GM20000 (cell line): ENCODE results near the gene LYPD6B.

Source experiments
- DNase-seq: peaks from one replicate; pipeline ENCODE4 v3.0.0; 2012; ENCODE audit warnings: low spot score
- TF ChIP-seq, protein P1 (sequence below): IDR thresholded peaks from 2 replicates; pipeline ENCODE4 v1.5.1; 2012; ENCODE audit warnings: mild to moderate bottlenecking, control low read depth; ENCODE audit errors: extremely low read depth, missing control alignments

Gene LYPD6B

DNA sequence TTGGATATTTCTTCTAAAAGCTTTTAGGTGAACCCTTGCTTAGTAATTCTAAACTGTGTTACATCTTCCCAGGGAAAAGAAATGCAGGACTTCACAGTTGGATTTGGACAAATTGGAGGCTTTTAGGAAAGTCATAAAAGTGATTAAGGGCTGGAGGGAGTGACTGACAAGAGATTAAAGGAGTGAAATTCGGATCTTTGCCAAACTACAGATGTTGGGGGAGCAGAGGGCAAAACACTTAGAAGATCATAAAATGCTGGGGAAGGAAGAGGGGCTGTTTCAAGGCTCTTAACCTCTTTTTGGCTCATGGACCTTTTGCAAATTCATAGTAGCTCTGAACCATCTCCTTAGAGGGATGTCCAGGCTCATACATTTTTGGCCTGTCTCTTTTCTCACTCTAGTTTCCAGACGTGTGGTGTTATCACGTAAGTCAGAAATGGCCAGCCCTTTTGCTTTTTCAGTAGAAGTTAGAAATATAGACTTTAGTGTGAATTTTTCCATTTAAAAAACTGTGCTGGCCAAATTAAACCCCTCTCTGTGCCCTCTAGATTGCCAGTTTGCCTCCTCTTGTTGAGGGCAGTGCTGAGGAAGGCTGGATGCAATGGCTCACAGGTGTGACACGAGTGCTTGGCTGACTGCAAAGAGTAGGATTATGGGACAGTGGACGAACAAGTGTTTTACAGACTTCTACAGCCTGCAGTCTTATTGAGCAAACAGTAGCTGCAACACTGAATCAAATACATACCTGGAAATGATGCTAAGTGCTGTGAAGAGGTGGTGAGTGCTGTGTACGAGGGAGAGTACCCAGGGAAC is 109.9 kb downstream of the LYPD6B start:
- TF ChIP-seq, protein P1, sequence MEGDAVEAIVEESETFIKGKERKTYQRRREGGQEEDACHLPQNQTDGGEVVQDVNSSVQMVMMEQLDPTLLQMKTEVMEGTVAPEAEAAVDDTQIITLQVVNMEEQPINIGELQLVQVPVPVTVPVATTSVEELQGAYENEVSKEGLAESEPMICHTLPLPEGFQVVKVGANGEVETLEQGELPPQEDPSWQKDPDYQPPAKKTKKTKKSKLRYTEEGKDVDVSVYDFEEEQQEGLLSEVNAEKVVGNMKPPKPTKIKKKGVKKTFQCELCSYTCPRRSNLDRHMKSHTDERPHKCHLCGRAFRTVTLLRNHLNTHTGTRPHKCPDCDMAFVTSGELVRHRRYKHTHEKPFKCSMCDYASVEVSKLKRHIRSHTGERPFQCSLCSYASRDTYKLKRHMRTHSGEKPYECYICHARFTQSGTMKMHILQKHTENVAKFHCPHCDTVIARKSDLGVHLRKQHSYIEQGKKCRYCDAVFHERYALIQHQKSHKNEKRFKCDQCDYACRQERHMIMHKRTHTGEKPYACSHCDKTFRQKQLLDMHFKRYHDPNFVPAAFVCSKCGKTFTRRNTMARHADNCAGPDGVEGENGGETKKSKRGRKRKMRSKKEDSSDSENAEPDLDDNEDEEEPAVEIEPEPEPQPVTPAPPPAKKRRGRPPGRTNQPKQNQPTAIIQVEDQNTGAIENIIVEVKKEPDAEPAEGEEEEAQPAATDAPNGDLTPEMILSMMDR: no peak
- DNase-seq: no peak

DNA sequence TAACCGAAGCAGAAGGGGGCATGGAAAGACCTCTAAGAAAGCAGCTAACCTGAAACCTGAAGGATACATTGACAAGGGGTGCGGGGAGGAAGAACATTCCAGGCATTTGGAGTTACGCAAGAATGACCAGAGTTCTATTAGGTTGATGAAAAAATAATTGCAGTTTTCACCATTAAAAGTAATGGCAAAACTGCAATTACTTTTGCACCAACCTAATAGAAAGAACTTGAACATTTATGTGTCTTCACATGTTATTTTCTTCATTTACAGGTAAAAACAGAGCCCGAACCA is 110.5 kb downstream of the LYPD6B start:
- TF ChIP-seq, protein P1: no peak
- DNase-seq: no peak

- no peak for DNase-seq
- TF ChIP-seq, protein P1: no peak
These were observed 114.0 kb downstream of the LYPD6B start for GRCh38 chr2:149152469-149152953.

GRCh38 chr2:149155196-149155969 is 116.9 kb downstream of the LYPD6B start:
- TF ChIP-seq, protein P1: no peak

DNA sequence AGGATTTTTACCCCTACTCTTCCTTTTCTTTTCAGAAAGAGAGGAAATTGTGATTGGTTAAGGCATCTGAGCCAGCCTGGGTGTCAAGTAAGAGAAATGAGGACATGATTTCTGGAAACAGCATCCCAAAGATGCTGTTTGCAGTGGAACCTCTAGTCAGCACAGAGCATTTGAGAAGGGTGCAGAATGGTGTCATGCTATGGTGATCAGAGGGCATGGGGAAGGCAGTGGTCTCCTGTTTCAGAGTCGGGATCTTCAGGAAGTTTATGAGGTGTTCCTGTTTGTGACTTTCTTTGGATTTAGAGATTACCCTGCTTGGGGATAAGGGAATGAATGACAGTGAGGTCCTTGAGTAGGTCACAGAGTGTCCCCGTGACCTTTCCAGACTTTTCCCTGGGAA is 117.5 kb downstream of the LYPD6B start:
- TF ChIP-seq, protein P1: no peak
- DNase-seq: no peak

More at GRCh38 chr2:149155196-149155969, 116.9 kb downstream of the LYPD6B start:
- no peak for DNase-seq

GRCh38 chr2:149156971-149157740 is 118.7 kb downstream of the LYPD6B start:
- TF ChIP-seq, protein P1: no peak
- no peak for DNase-seq

GRCh38 chr2:149158957-149159356 is 120.5 kb downstream of the LYPD6B start:
- TF ChIP-seq, protein P1: no peak
- no peak for DNase-seq
